OCI-LY1 (cell line): ENCODE measurements around the gene VKORC1.

Experiments
- H2AFZ ChIP-seq: fragments of 200-600 bp; sonication (generic), shearing (Covaris generic); 2 replicates; pipeline ENCODE4 v1.6.0; 2014; ENCODE audit warnings: antibody characterized with exemption, mild to moderate bottlenecking, low read length
- H3F3A ChIP-seq: fragments of 200-600 bp; sonication (generic), shearing (Covaris generic); 2 replicates; pipeline ENCODE4 v1.6.0; 2014; ENCODE audit warnings: mild to moderate bottlenecking, antibody characterized with exemption, low read length, moderate library complexity; ENCODE audit not compliant: insufficient read depth
- H3K27ac ChIP-seq: fragments of 200-600 bp; sonication (generic); 2 replicates; pipeline ENCODE4 v1.5.1; 2014; ENCODE audit warnings: low read length, mixed run types, mild to moderate bottlenecking, low read depth; ENCODE audit not compliant: poor library complexity, severe bottlenecking
- H3K27me3 ChIP-seq: fragments of 200-600 bp; sonication (generic); 2 replicates; pipeline ENCODE4 v1.6.0; 2014; ENCODE audit warnings: antibody characterized with exemption, mild to moderate bottlenecking, low read length, moderate library complexity; ENCODE audit not compliant: insufficient read depth
- H3K36me3 ChIP-seq: fragments of 200-600 bp; sonication (generic); 2 replicates; pipeline ENCODE4 v1.6.1; 2014; ENCODE audit warnings: mild to moderate bottlenecking, antibody characterized with exemption, low read length, moderate library complexity, mixed read lengths; ENCODE audit not compliant: insufficient read depth
- H3K4me1 ChIP-seq: fragments of 200-600 bp; sonication (generic); 2 replicates; pipeline ENCODE4 v1.5.1; 2014; ENCODE audit warnings: mild to moderate bottlenecking, low read length, moderate library complexity; ENCODE audit not compliant: insufficient read depth, severe bottlenecking
- H3K4me2 ChIP-seq: fragments of 200-600 bp; sonication (generic), shearing (Covaris generic); 2 replicates; pipeline ENCODE4 v1.6.1; 2014; ENCODE audit warnings: low read length
- H3K4me3 ChIP-seq: fragments of 200-600 bp; sonication (generic); 2 replicates; pipeline ENCODE4 v1.5.1; 2014; ENCODE audit warnings: low read length, low read depth, mild to moderate bottlenecking, mixed read lengths; ENCODE audit not compliant: poor library complexity, severe bottlenecking
- H3K79me2 ChIP-seq: fragments of 200-600 bp; shearing (Covaris generic); 2 replicates; pipeline ENCODE4 v1.6.1; 2016; ENCODE audit warnings: mixed run types, low read length, mixed read lengths; ENCODE audit not compliant: insufficient read depth
- H3K9ac ChIP-seq: fragments of 200-600 bp; sonication (generic), shearing (Covaris generic); 2 replicates; pipeline ENCODE4 v1.6.1; 2014; ENCODE audit warnings: mild to moderate bottlenecking, low read length, mixed read lengths
- H3K9me2 ChIP-seq: fragments of 200-600 bp; sonication (generic), shearing (Covaris generic); 2 replicates; pipeline ENCODE4 v1.6.1; 2014; ENCODE audit warnings: low read depth, mild to moderate bottlenecking, low read length, mixed read lengths
- H3K9me3 ChIP-seq: fragments of 200-600 bp; shearing (Covaris generic); 2 replicates; pipeline ENCODE4 v1.6.1; 2014; ENCODE audit warnings: low read length, mixed read lengths
- H4K20me1 ChIP-seq: fragments of 200-600 bp; sonication (generic), shearing (Covaris generic); 2 replicates; pipeline ENCODE4 v1.6.0; 2016; ENCODE audit warnings: mild to moderate bottlenecking, low read length; ENCODE audit not compliant: insufficient read depth
- EZH2 ChIP-seq: fragments of 200-600 bp; sonication (generic), shearing (Covaris generic); IDR thresholded peaks from 2 replicates; pipeline ENCODE4 v1.8.0; 2017; ENCODE audit warnings: borderline replicate concordance, mixed run types, mild to moderate bottlenecking, antibody characterized with exemption, low read length, moderate library complexity, mixed read lengths
- TF ChIP-seq, protein P1 (sequence below): fragments of 200-600 bp; sonication (generic), shearing (Covaris generic); IDR thresholded peaks from 2 replicates; pipeline ENCODE4 v1.5.1; 2017; ENCODE audit warnings: mild to moderate bottlenecking, antibody characterized with exemption, low read length, moderate library complexity, mixed read lengths

The VKORC1 gene

DNA sequence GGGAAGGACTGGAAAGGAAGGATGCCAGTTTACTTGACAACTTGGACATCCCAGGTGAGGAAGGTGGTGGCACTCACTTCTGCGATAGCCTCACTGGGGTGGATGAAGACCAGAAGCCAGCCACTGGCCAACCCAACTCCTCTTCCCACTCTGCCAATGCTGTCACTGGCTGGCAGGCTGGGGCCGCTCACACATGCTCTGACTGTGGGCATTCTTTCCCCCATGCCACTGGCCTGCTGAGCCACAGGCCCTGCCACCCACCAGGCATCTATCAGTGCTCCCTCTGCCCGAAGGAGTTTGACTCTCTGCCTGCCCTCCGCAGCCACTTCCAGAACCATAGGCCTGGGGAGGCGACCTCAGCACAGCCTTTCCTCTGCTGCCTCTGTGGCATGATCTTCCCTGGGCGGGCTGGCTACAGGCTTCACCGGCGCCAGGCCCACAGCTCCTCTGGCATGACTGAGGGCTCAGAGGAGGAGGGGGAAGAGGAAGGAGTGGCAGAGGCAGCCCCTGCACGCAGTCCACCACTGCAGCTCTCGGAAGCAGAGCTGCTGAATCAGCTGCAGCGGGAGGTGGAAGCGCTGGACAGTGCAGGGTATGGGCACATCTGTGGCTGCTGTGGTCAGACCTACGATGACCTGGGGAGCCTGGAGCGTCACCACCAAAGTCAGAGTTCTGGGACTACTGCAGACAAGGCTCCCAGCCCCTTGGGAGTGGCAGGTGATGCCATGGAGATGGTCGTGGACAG, 15.8 kb downstream of the VKORC1 start:
- H4K20me1 ChIP-seq: no peaks in the 10 kb centered on the region
- no peak overlapping the region for H3K4me2 ChIP-seq
- H3F3A ChIP-seq: no peaks in the 10 kb centered on the region
- H2AFZ ChIP-seq: no peak overlapping the region
- H3K79me2 ChIP-seq: 0 out of 2 replicates have a peak, but pooled peaks cover 3% of the 10 kb centered on the region
- H3K27me3 ChIP-seq: no peaks in the 10 kb centered on the region
- no peak overlapping the region for H3K9ac ChIP-seq
- peaks cover 61% of the 10 kb centered on the region for H3K36me3 ChIP-seq
- TF ChIP-seq, protein P1, sequence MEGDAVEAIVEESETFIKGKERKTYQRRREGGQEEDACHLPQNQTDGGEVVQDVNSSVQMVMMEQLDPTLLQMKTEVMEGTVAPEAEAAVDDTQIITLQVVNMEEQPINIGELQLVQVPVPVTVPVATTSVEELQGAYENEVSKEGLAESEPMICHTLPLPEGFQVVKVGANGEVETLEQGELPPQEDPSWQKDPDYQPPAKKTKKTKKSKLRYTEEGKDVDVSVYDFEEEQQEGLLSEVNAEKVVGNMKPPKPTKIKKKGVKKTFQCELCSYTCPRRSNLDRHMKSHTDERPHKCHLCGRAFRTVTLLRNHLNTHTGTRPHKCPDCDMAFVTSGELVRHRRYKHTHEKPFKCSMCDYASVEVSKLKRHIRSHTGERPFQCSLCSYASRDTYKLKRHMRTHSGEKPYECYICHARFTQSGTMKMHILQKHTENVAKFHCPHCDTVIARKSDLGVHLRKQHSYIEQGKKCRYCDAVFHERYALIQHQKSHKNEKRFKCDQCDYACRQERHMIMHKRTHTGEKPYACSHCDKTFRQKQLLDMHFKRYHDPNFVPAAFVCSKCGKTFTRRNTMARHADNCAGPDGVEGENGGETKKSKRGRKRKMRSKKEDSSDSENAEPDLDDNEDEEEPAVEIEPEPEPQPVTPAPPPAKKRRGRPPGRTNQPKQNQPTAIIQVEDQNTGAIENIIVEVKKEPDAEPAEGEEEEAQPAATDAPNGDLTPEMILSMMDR: no peak
- no peak for TF ChIP-seq EZH2
- H3K4me3 ChIP-seq: no peak overlapping the region
- H3K9me3 ChIP-seq: no peaks in the 10 kb centered on the region
- H3K27ac ChIP-seq: no peak overlapping the region
- H3K4me1 ChIP-seq: peaks cover 9% of the 10 kb centered on the region
- no peaks in the 10 kb centered on the region for H3K9me2 ChIP-seq

GRCh38 chr16:31077592-31078396, 16.8 kb downstream of the VKORC1 start:
- H3K4me1 ChIP-seq: peaks cover 9% of the 10 kb centered on the region
- TF ChIP-seq, protein P1: no peak; the same call in 1 of the 2 replicates
- no peak for TF ChIP-seq EZH2
- no peak overlapping the region for H3K27ac ChIP-seq
- no peaks in the 10 kb centered on the region for H3K9me2 ChIP-seq
- no peaks in the 10 kb centered on the region for H3K9me3 ChIP-seq
- H3K79me2 ChIP-seq: peaks cover 6% of the 10 kb centered on the region; the same call in 1 of the 2 replicates
- no peaks in the 10 kb centered on the region for H4K20me1 ChIP-seq
- H3K27me3 ChIP-seq: no peaks in the 10 kb centered on the region
- no peak overlapping the region for H3K4me3 ChIP-seq
- no peak overlapping the region for H3K4me2 ChIP-seq
- H2AFZ ChIP-seq: no peak overlapping the region
- H3K9ac ChIP-seq: no peak overlapping the region
- no peaks in the 10 kb centered on the region for H3F3A ChIP-seq
- H3K36me3 ChIP-seq: peaks cover 61% of the 10 kb centered on the region

DNA sequence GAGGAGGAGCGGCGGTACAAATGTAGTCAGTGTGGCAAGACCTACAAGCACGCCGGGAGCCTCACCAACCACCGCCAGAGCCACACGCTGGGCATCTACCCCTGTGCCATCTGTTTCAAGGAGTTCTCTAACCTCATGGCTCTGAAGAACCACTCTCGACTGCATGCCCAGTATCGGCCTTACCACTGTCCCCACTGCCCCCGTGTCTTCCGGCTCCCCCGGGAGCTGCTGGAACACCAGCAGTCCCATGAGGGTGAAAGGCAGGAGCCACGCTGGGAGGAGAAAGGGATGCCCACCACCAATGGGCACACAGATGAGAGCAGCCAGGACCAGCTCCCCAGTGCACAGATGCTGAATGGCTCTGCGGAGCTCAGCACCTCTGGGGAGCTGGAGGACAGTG, 17.6 kb downstream of the VKORC1 start:
- Histone ChIP-seq H3K79me2 (peaks cover 13% of the 10 kb centered on the region), H3K27me3 (no peaks in the 10 kb centered on the region), H3K4me2 (no peak overlapping the region), H3K9me2 (no peaks in the 10 kb centered on the region), H4K20me1 (no peaks in the 10 kb centered on the region), H3K4me1 (peaks cover 14% of the 10 kb centered on the region), H2AFZ (no peak overlapping the region), H3K36me3 (peaks cover 54% of the 10 kb centered on the region), H3K9ac (no peak overlapping the region), H3K4me3 (no peak overlapping the region), H3K27ac (no peak overlapping the region), H3F3A (no peaks in the 10 kb centered on the region), H3K9me3 (no peaks in the 10 kb centered on the region)
- TF ChIP-seq EZH2: no peak
- TF ChIP-seq, protein P1: no peak
